Breast epithelium (tissue), 3 donors: ENCODE results near the gene CARF.

ENCODE experiments used
- POLR2A ChIP-seq: fragments of 450-650 bp; IDR thresholded peaks from one replicate; pipeline ENCODE4 v1.6.1; 2016; ENCODE audit warnings: antibody characterized with exemption, mild to moderate bottlenecking, moderate library complexity
- TF ChIP-seq, protein P1 (sequence below), 3 donors: fragments of 450-650 bp; IDR thresholded peaks; one replicate each; pipeline ENCODE4 v1.5.1; 2016 to 2017; ENCODE audit warnings: antibody characterized with exemption in 3 of 3, mild to moderate bottlenecking in 3 of 3, moderate library complexity in 3 of 3

DNA sequence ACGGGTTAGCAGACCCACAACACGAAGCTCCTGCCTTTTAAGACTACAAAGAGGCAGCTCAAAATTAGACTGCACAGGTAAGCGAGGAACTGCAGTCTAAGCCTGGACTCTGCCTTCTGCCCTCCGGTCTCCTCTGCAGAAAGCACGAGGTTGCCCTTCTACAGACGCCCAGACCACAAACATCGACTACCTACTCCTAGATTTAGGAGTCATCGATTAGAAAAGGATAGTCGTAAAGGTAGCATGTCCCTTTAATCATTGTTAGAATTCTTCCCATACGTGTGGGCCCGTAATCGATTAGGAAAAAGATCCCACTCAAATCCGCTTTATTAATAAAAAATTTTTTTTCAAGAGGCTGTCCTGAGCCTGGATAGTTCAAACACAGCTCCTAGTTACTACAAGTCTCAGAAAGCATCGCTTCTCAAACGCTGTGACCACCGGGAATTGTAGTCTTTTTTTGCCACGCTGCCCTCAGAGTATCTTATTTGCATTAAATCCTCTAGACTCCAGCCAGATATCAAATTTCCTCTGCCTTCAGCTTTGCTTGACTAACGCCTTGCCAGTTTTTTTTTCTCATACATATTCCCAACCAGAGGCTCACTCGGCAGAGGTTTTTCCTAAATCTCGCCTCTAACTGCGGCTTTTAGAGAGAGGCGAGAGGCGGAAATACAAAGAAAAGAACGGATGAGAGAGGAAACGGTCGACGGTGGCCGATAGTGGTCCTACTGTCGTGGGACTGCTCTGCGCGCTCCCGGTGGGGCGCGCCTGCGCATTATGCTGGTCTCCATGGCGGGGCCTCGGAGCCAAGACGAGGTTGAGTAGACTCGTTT is at the start of gene CARF, which contains the start of gene WDR12:
- TF ChIP-seq, protein P1, sequence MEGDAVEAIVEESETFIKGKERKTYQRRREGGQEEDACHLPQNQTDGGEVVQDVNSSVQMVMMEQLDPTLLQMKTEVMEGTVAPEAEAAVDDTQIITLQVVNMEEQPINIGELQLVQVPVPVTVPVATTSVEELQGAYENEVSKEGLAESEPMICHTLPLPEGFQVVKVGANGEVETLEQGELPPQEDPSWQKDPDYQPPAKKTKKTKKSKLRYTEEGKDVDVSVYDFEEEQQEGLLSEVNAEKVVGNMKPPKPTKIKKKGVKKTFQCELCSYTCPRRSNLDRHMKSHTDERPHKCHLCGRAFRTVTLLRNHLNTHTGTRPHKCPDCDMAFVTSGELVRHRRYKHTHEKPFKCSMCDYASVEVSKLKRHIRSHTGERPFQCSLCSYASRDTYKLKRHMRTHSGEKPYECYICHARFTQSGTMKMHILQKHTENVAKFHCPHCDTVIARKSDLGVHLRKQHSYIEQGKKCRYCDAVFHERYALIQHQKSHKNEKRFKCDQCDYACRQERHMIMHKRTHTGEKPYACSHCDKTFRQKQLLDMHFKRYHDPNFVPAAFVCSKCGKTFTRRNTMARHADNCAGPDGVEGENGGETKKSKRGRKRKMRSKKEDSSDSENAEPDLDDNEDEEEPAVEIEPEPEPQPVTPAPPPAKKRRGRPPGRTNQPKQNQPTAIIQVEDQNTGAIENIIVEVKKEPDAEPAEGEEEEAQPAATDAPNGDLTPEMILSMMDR (IDR thresholded peaks at IDR 0.05), result no peak
- TF ChIP-seq POLR2A, result peak; percentile 70
